Endometrium (tissue), 2 donors: Measurements from ENCODE around the gene IL10RB.
"Not testable (repeated sequence)": the region's sequence is repeated elsewhere in the genome, so short reads cannot be mapped to it uniquely, and the experiment has no call there.

Source experiments
- FAIRE-seq: peaks from 2 replicates; lab custom pipeline; 2012; peaks lifted over from hg19 to GRCh38; lab: Jason Lieb, UNC
- donor health status: control.
- donor health status: control.

IL10RB gene

DNA sequence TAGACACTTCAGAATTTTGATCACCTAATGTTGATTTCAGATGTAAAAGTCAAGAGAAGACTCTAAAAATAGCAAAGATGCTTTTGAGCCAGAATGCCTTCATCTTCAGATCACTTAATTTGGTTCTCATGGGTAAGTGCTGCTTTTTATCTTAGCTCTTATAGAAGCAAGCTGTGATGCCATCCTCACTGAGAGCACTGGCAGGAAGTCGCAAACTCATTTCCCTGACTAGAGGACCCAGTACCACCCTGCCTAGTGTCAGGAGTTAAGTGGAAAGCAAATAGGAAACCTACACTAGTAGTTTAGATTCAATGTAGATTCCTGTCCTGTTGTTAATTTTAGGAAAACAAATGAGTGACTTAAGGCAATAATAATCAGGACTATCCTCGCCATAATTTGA is 24.3 kb upstream of the IL10RB start:
- no peak for FAIRE-seq

DNA sequence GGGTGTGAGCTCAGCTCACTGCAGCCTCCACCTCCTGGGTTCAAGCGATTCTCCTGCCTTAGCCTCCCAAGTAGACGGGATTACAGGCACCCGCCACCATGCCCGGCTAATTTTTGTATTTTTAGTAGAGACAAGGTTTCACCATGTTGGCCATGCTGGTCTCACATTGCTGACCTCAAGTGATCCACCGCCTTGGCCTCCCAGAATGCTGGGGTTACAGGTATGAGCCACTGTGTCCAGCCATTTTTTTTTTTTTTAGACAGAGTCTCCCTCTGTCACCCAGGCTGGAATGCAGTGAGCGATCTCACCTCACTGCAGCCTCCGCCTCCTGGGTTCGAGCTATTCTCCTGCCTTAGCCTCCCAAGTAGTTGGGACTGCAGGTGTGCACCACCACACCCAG is 23.3 kb upstream of the IL10RB start:
- FAIRE-seq, result not testable (repeated sequence)

DNA sequence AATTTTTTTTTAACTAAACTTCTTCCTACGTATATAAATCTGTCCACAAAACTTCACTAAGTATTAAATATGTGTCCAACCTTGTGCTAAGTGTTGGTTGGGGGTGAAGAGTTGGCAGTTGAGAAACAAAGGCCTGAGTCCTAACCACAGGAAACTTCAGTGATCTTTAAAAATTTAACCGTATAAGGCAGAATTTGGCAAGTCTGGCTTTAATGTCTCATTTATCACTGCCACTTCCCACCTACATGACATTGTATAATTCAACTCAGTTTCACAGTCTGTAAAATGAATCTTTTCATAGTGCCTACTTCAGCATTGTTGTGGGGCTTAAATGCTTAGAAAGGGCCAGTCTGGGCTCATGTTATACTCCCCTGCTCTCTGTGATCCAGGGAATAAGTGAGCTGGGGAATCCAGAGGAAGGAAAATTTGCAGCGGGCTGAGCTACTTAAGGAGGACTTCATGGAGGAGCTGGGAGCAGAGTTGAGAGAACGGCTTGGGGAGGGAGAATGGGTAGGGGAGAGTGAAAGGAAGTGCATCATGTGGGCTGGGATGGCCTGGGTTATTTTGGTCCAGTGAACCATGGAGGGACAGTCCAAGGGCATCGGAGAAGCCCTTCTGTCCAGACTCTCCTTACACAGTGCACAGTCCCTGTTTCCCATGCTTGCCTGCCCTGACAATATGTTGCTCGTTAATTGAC is 21.9 kb upstream of the IL10RB start:
- FAIRE-seq, result no peak

DNA sequence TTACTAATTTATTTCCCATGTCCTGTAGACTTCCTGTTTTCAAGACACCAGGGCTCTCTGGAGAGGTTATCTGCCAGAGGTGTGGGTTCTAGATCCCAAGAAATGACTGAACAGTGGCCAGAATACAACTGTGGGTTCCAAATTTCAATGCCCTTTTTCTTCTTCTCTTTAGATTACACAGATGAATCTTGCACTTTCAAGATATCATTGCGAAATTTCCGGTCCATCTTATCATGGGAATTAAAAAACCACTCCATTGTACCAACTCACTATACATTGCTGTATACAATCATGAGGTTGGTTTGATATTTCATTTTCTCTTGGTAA is 21.4 kb upstream of the IL10RB start:
- FAIRE-seq, result no peak

DNA sequence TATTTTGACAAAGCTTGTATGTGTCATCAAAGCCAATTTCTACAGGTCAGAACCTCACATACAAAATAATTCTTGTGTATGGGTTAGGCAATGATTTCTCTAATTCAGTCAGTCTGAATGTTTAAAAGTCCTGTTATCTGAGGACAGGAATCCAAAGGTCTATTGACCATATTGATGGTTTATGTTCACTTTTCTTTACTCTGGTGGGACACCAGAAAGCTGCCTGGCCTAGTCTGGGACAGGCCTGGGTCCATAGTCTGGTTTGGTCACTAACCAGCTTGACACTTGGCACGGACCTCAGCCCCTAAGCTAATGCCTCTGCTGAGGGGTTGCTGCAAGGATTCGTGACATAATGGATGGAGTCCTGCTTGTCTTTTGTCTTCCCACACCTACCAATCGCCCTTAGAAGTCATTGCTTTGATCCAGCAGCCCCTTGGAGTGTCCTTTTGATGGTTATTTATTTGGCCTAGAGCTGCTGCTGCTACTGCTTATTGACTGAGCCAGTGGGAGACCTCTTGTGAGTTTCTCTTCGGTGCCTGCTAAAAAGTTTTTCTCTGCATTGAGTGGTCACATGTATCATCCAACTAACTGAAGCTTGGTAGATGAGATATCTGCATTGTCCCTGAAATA is 20.8 kb upstream of the IL10RB start:
- no peak for FAIRE-seq

DNA sequence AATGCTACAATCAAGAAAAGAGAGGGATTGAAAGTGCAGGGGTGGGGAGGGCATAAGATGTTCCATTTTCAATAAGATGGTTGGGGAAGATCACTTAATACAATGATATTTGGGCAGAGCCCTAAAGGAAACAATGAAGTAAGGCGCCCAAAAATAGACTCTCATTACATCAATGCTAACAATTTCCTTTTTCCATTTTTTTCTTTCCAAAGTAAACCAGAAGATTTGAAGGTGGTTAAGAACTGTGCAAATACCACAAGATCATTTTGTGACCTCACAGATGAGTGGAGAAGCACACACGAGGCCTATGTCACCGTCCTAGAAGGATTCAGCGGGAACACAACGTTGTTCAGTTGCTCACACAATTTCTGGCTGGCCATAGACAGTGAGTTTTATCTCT is 19.7 kb upstream of the IL10RB start:
- FAIRE-seq, result no peak

DNA sequence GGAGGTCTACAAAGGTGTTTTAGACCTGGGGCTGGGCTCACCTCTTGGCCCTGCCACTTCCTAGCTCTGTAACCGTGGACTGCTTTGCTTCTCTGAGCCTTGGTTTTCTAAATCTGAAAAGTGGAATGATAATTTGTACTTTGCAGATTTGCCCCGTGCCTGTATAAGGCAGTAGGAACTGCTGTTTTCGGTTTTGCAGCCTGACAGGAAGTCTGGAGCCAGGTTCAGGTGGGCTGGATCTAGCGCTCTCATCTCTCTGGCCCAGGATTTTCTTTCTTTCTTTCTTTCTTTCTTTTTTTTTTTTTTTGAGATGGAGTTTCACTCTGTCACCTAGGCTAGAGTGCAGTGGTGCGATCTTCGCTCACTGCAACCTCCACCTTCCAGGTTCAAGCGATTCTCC is 19.2 kb upstream of the IL10RB start:
- no peak for FAIRE-seq

DNA sequence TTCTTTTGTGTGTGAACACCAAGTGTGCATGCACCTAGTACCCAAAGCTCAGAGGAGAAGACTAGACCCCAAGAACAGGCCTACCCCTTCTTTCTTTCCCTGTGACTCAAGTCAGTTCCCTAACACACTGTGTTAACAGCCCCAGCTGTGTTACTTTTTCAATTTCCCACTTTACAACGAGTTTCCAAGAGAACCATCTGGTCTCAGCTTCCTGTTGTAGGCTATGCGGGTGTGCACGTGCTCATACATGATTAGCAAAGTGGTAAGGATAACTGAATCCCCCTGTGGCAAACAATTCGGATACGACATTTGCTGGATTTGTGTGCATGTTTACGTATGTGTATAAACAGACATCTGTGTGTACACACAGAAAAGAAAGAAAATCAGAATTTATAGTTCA is 18.6 kb upstream of the IL10RB start:
- no peak for FAIRE-seq

DNA sequence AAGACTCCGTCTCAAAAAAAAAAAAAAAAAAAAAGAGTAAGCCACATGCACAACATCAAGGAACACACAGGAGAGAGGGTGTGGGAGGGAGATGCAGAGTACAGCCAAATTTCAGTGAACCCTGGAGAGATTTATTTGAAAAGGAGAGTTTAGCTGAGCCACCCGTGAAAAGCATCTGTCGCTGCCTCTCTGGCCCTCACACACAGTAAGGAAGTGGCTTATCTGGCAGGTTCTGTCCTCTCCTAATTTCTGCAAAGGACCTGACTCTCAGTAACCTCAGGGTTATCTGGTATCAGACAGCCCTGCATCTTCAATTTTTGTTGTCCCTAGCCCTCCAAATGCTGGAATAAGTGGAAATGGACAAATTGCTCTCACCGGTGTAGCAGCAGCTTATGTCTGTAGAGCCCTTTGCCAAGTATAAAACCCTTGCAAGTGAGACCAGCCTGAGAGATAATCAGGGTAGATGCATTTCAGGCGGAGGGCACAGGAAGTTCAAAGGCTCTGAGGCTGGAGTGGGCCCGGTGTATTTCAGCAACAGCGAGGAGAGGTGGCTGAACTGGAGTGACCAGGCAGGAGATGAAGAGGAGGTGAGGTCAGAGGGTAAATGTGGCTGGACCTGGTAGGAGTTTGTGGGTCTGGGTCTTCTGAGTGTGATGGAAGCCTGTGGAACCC is 16.7 kb upstream of the IL10RB start:
- FAIRE-seq, result no peak

DNA sequence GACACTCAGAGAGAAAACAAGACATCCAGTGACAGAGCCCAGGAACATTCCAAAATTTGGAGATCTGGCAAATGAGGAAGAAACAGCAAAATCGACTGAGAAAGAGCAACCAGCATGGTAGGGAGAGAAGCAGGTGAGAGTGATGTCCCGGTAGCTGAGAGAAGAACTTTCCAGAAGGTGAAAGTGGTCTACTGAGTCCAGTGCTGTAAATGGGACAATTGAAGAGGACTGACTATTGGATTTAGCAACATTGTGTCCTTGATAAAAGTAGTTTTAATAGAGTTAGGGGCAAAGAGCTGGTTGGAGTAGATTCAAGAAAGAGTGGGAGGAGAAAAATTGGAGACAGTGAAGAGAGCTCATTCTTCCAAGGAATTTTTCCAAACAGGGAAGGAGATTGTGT is 15.0 kb upstream of the IL10RB start:
- FAIRE-seq, result no peak

DNA sequence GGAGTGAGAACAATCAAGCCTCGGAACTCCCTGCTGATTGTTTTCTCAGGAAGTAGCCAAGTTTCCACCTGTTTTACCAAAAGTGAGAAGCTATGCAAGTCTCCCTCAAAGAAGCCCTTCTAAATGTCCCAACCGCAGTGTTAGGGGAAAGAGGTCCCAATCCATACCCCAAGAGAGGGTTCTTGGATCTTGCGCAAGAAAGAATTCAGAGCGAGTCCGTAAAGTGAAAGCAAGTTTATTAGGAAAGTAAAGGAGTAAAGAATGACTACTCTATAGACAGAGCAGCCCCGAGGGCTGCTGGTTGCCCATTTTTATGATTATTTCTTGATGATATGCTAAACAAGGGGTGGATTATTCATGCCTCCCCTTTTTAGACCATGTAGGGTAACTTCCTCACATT is 12.8 kb upstream of the IL10RB start:
- FAIRE-seq, result not testable (repeated sequence)

DNA sequence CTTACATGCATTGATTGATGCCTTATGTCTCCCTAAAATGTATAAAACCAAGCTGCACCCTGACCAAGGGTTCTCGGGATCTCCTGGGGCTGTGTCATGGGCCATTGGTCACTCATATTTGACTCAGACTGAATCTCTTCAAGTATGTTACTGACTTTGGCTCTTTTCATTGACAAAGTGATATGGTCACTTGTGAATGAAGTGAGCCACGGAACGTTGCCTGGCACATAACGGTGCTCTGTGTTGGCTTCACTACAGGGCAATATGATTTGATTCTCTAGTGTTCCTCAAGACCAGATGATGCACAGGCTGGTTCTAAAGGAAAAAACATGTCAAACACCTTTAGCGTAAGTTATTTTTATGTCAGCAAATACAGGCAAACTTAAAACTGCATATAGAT is 11.4 kb upstream of the IL10RB start:
- no peak for FAIRE-seq

DNA sequence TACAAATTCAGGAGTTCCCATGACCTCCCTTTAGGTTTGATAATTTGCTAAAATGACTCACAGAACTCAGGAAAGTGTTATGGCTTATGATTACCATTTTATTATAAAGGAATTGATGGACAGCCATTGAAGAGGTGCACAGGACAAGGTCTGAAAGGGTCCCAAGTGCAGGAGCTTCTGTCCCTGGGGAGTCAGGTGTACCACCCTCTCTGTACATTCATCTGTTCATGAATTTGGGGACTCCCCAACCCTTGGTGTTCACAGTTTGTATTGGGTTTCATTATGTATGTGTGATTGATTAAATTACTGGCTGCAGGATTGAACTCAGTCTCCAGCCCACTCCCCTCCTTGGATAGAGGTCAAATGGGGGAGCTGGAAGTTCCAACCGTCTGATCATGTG is 10.8 kb upstream of the IL10RB start:
- FAIRE-seq, result no peak

DNA sequence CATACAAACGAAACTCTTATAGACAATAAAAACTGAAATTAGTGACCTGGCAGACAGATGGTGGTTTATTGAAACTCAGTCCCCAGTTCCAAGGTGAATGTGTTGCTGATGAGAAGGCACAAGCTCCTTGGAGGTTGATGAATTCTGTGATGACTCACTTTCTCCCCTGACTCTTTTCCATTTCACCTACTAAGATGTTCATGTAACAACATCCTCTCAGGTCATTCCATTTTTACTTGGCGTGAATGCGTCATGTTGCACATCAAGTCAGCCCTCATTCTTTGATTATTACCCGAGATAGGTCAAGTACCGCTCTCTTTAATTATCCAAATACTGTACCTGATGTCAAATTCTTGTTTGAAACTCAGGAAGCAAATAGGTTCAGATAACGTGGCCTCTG is 10.1 kb upstream of the IL10RB start:
- no peak for FAIRE-seq

DNA sequence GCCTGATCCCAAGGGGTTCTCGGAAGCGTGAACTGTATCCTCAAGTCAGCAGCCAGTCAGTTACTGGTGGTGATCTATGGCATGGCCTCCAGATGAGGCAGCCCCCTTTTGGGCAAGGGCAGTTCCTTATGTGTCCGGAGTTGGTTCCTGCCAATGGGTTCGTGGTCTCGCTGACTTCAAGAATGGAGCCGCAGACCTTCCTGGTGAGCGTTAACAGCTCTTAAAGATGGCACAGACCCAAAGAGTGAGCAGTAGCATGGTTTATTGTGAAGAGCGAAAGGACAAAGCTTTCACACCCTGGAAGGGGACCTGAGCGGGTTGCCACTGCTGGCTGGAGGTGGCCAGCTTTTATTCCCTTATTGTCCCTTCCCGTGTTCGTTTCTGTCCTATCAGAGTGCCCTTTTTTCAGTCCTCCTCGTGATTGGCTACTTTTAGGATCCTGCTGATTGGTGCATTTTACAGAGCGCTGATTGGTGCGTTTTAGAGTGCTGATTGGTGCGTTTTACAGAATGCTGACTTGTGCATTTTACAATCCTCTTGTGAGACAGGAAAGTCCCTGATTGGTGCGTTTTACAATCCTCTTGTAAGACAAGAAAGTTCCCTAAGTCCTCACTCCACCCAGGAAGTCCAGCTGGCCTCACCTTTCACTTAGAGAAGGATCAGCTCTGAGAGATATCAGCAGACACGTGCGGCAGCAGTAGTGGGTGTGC is 8.9 kb upstream of the IL10RB start:
- no peak for FAIRE-seq

DNA sequence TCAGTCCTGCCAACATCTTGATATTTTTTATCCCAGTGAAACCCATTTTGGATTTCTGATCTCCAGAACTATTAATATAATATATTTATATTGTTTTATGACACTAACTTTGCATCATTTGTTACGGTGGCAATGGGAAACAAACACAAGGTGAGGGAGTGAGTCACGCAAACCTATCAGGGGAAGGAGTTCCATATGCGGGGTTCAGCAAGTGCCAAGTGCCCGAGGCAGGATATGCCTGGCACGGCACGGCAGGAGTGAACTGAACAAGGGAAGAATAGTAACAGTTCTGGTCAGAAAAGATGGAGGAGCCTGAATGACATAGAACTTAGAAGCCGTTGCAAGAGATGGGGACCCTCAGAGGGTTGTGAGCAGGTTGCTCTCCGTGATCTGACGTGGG is 7.7 kb upstream of the IL10RB start:
- no peak for FAIRE-seq

DNA sequence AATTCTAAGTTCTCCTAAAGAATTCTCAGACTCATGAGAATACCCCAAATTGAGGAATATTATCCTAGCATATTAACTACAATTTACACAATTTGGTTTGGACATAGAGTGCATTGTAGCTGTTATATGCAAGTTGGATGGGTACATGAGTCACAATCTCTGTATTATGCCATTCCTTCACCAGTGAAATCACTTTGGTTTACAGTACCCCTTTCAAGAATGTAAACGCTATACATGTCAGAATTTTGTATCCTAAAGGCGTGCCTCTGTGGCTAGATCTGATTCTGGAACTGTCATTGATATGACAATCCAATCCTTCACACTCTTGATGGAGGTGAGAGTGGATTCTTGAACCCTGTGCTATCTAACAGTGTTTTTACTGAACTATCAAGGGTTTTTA is 6.7 kb upstream of the IL10RB start:
- FAIRE-seq, result no peak

DNA sequence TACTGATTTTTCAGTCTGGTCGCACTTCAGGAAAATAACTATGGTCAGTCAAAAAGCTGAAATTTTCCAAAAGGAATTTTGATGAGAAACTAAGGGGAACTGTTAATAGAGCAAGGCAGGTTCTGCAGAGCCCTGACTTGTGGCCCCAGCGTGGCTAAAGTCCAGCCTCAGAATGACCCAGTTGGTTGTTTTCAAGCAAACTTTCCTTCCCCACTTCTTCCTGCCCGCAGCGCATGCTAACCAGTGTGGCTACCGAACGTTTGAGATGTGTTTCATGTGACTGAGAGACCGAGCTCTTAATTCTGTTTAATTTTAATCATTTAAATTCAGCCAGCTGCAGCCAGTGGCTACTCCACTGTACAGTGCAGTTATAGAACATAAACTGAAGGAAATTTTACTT is 6.2 kb upstream of the IL10RB start:
- no peak for FAIRE-seq

DNA sequence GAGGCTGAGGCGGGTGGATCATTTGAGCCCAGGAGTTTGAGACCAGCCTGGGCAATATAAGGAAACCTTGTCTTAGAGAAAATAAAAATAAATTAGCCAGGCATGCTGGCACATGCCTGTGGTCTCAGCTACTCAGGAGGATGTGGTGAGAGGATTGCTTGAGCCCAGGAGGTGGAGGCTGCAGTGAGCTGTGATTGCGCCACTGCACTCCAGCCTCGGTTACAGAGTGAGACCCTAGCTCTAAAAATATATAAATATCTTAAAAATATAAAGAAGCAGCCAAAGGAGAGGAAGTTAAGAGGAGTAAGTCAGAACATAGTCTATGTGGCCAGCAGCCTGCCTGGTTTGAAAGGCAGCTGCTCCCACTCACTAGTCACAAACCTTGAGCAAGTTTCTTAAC is 4.5 kb upstream of the IL10RB start:
- no peak for FAIRE-seq

DNA sequence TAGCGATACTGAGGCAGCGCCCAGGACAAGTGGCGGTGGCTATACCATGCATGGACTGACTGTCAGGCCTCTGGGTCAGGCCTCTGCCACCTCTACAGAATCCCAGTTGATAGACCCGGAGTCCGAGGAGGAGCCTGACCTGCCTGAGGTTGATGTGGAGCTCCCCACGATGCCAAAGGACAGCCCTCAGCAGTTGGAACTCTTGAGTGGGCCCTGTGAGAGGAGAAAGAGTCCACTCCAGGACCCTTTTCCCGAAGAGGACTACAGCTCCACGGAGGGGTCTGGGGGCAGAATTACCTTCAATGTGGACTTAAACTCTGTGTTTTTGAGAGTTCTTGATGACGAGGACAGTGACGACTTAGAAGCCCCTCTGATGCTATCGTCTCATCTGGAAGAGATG is 3.2 kb upstream of the IL10RB start:
- FAIRE-seq, result no peak

DNA sequence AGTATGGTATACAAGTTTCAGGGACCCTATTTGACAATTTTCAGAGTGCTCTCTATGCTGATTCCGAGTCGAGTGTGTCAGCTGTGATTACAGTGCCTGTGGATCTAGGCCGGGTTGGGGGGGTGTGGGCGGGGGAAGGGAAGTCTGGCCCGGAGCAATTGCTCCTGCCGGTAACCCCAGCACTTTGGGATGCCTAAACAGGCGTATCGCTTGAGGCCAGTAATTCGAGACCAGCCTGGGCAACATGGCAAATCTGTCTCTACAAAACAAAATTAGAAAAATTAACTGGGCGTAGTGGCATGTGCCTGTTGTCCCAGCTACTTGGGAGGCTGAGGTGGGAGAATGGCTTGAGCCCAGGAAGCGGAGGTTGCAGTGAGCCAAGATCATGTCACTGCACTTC is 1.6 kb upstream of the IL10RB start:
- FAIRE-seq, result no peak

DNA sequence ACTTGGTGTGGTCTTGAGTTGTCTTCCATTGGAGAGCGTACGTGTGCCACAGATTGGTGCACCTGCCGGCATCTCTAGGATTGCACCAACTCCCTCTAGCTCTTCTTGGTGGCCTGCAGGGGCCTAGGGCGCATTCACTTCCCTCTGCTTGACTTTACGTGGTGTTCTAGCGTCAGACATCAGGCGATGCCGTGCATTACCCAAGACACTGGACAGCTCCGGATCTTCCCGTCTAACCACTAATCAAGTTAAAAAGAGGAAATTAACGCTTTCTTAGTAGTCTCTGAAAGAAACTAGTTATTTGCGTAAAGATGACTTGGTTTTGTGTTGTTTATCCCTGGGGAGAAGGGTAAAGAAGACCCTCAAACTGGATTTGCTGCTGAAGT is 510 bp upstream of the IL10RB start:
- FAIRE-seq, result no peak

DNA sequence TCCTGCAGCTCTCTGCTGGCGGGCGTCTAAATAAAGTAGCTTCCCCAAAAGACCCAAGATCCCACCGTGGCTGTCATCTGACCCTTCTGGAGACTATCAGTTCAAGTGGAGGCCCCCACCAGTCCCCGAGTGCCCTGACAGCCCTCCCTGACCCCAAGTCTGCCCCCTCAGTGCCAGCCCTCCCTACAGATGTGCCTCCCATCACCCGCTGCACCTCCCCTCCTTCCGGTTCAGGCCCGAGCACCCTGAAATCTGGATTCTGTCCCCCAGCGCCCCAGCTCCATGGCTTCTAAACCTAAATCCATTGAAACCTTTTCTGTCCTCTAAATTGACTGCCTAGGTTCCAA is 595 bp downstream of the IL10RB start:
- no peak for FAIRE-seq

DNA sequence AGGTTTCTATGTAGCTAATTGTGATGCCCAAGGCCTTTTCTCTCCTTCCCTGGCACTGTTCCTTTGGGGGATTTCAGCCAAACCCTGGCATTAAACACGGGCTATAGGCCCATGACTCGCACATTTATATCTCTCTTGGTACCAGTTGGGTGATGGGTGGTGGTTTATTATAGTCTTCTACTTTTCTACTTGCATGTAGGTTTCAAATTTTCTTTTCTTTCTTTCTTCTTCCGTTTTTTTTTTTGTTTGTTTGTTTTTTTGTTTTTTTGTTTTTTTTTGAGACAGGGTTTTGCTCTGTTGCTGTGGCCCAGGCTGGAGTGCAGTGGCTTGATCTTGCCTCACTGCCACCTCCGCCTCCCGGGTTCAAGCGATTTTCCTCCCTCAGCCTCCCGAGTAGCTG is 1.1 kb downstream of the IL10RB start:
- FAIRE-seq, result no peak
